Endothelial cell of umbilical vein (primary cell): ENCODE data around the gene NFXL1. TPM values are rescaled to one million over a fixed set of nuclear protein-coding genes. Genes with fewer than 3 reads are reported as not detected.

Experiments used
- BruUV-seq: library from RNA; stranded (reverse); fragments of 400-500 nt; replicated peaks from 2 replicates; lab custom pipeline; 2021; lab: Mats Ljungman, UMichigan
- CTCF ChIA-PET: fragments of 300-600, 350-600 bp; sonication (Branson Sonifier 250); formaldehyde crosslinking; loops from one replicate; lab custom pipeline; 2021; ENCODE audit warnings: antibody characterized with exemption, inconsistent platforms; lab: Charles Lee
- POLR2A ChIA-PET: fragments of 300-600, 350-600 bp; sonication (Branson Sonifier 250); formaldehyde crosslinking; loops from one replicate; lab custom pipeline; 2021; ENCODE audit warnings: antibody characterized with exemption, inconsistent platforms; lab: Charles Lee
- DNase-seq: peaks from one replicate; pipeline ENCODE4 v3.0.0-alpha.2; 2011; ENCODE audit warnings: low read depth, low spot score
- FAIRE-seq: peaks from 2 replicates; lab custom pipeline; 2011; peaks lifted over from hg19 to GRCh38; lab: Jason Lieb, UNC
- H2AFZ ChIP-seq: 2 replicates; pipeline ENCODE4 v1.6.0; 2012; ENCODE audit warnings: low read depth, low read length, control low read depth, inconsistent platforms
- H3K27ac ChIP-seq: 2 replicates; pipeline ENCODE4 v1.5.1; 2011; ENCODE audit warnings: low read depth, mild to moderate bottlenecking, control low read depth, low read length, moderate library complexity; ENCODE audit not compliant: insufficient read depth
- H3K27me3 ChIP-seq, 2 experiments: 2 replicates each; pipeline versions ENCODE4 v1.6.0 to v1.6.1; 2011; ENCODE audit warnings: low read length in 2 of 2, mixed read lengths in 1 of 2; ENCODE audit not compliant: control insufficient read depth in 2 of 2, insufficient read depth in 2 of 2
- H3K36me3 ChIP-seq, 2 experiments: 2 replicates in 1 of 2; 3 replicates in 1 of 2; pipeline ENCODE4 v1.5.1; 2011; ENCODE audit warnings: low read length in 2 of 2, mild to moderate bottlenecking in 1 of 2, moderate library complexity in 1 of 2; ENCODE audit not compliant: control insufficient read depth in 2 of 2, insufficient read depth in 2 of 2; ENCODE audit errors: extremely low read depth in 1 of 2
- H3K4me1 ChIP-seq: 3 replicates; pipeline ENCODE4 v1.5.1; 2011; ENCODE audit warnings: mild to moderate bottlenecking, low read length; ENCODE audit not compliant: control insufficient read depth, insufficient read depth; ENCODE audit errors: extremely low read depth
- H3K4me2 ChIP-seq: 2 replicates; pipeline ENCODE4 v1.6.1; 2011; ENCODE audit warnings: low read length, control low read depth, mixed read lengths; ENCODE audit not compliant: insufficient read depth
- H3K4me3 ChIP-seq, 3 experiments: fragments of 200-600 bp in 1 of 3; sonication (generic), shearing (Covaris generic) in 1 of 3; replicated peaks in 1 of 3; 2 replicates each; pipeline ENCODE4 v1.5.1; 2011 to 2016; ENCODE audit warnings: control low read depth in 3 of 3, low read length in 3 of 3, mild to moderate bottlenecking in 2 of 3, inconsistent platforms in 1 of 3, low read depth in 1 of 3, moderate library complexity in 1 of 3; ENCODE audit not compliant: insufficient read depth in 1 of 3
- H3K79me2 ChIP-seq: 2 replicates; pipeline ENCODE4 v1.6.0; 2012; ENCODE audit warnings: low read length, inconsistent platforms; ENCODE audit not compliant: control insufficient read depth, insufficient read depth
- H3K9ac ChIP-seq: replicated peaks from 2 replicates; pipeline ENCODE3; 2011; ENCODE audit warnings: low read length, control low read depth; ENCODE audit not compliant: insufficient read depth; ENCODE audit errors: extremely low read depth
- H3K9me1 ChIP-seq: replicated peaks from 3 replicates; pipeline ENCODE4 v1.6.0; 2011; ENCODE audit warnings: mild to moderate bottlenecking, low read length; ENCODE audit not compliant: control insufficient read depth, insufficient read depth; ENCODE audit errors: extremely low read depth
- H3K9me3 ChIP-seq: replicated peaks from 2 replicates; pipeline ENCODE4 v1.5.1; 2012; ENCODE audit warnings: low read length, inconsistent platforms; ENCODE audit not compliant: control insufficient read depth, insufficient read depth
- H4K20me1 ChIP-seq: replicated peaks from 2 replicates; pipeline ENCODE3; 2011; ENCODE audit warnings: mild to moderate bottlenecking, low read length; ENCODE audit not compliant: control insufficient read depth, insufficient read depth; ENCODE audit errors: extremely low read depth
- CTCF ChIP-seq, 2 donors: IDR thresholded peaks; 1 replicate in 1 of 2; 2 replicates in 1 of 2; pipeline ENCODE4 v1.5.1; 2011; ENCODE audit warnings: low read length in 2 of 2, mild to moderate bottlenecking in 2 of 2, moderate library complexity in 2 of 2, control low read depth in 1 of 2, inconsistent platforms in 1 of 2, low read depth in 1 of 2; ENCODE audit not compliant: insufficient read depth in 1 of 2; ENCODE audit errors: extremely low read depth in 1 of 2
- EZH2 ChIP-seq: IDR thresholded peaks from 2 replicates; pipeline ENCODE4 v1.6.1; 2012; ENCODE audit warnings: borderline replicate concordance, low read depth, mild to moderate bottlenecking, moderate library complexity, low read length, inconsistent platforms; ENCODE audit not compliant: severe bottlenecking
- FOS ChIP-seq: IDR thresholded peaks from 2 replicates; pipeline ENCODE4 v1.6.1; 2011; ENCODE audit warnings: mild to moderate bottlenecking, low read length, moderate library complexity, borderline replicate concordance; ENCODE audit not compliant: insufficient read depth
- GATA2 ChIP-seq: IDR thresholded peaks from 2 replicates; pipeline ENCODE4 v1.7.0; 2011; ENCODE audit warnings: low read depth, mild to moderate bottlenecking, moderate library complexity, mixed read lengths, low read length; ENCODE audit not compliant: insufficient read length, insufficient read depth
- JUN ChIP-seq: IDR thresholded peaks from 2 replicates; pipeline ENCODE4 v1.6.1; 2011; ENCODE audit warnings: borderline replicate concordance, low read depth; ENCODE audit not compliant: insufficient read length, insufficient read depth
- MAX ChIP-seq: IDR thresholded peaks from 2 replicates; pipeline ENCODE4 v1.6.1; 2011; ENCODE audit not compliant: insufficient read depth, insufficient read length
- MYC ChIP-seq: IDR thresholded peaks from one replicate; pipeline ENCODE4 v1.6.1; 2011; ENCODE audit warnings: mild to moderate bottlenecking, low read depth, low read length
- POLR2A ChIP-seq: IDR thresholded peaks from 2 replicates; pipeline ENCODE4 v1.6.1; 2012; ENCODE audit warnings: low read depth, mild to moderate bottlenecking, control low read depth, low read length
- POLR2AphosphoS5 ChIP-seq: IDR thresholded peaks from 2 replicates; pipeline ENCODE4 v1.6.1; 2012; ENCODE audit warnings: low read depth, mild to moderate bottlenecking, control low read depth, low read length, moderate library complexity; ENCODE audit not compliant: insufficient read depth
- dilution Hi-C: fragments of 300-500 bp; cut with MboI; formaldehyde crosslinking; loops from one replicate; pipeline ENCODE4 v1.15.0; 2019; ENCODE audit warnings: low sequenced_read_pairs; ENCODE audit not compliant: extremely low pct_ligation_motif_present
- intact Hi-C: fragments of 100-400 bp; cut with micrococcal nuclease; formaldehyde crosslinking; loops from one replicate; pipeline ENCODE4 v1.10.0; 2022
- polyA plus RNA-seq, 4 experiments: library from polyadenylated mRNA; depleted of rRNA in 3 of 4; stranded (reverse) in 3 of 4; unstranded in 1 of 4; fragments of >200 nt; gene quantifications; 2 replicates each; pipeline versions ENCODE4 v1.2.1 to v1.2.3, GENCODE V29; 2011 to 2012; ENCODE audit warnings: missing spikeins in 1 of 4
- total RNA-seq: library from RNA; stranded (reverse); gene quantifications from 2 replicates; pipeline ENCODE4 v1.2.3, GENCODE V29; 2021

NFXL1 gene
- total and polyA plus RNA-seq, 2 donors (not counting 3 experiments of a cell fraction or from before 2014, with no cell fraction given), result 5.1 to 14.6 TPM

- no peak for DNase-seq
- Histone ChIP-seq H3K4me2 (no peak overlapping the region), H3K36me3 (no peaks in the 10 kb centered on the region), H3K79me2 (no peaks in the 10 kb centered on the region), H3K4me3 (no peak overlapping the region), H2AFZ (no peak overlapping the region), H3K27ac (no peak overlapping the region), H4K20me1 (no peaks in the 10 kb centered on the region), H3K27me3 (peaks cover 9 to 12% of the 10 kb centered on the region in 2 experiments), H3K9me1 (no peaks in the 10 kb centered on the region), H3K9ac (no peak overlapping the region), H3K4me1 (peaks cover 8% of the 10 kb centered on the region), H3K9me3 (no peaks in the 10 kb centered on the region)
- intact Hi-C loops, result loop anchor here (5.0 to 10.0 kb wide), 2 partner anchors 72 to 100 kb away; no protein-coding TSS in a partner anchor
- POLR2A ChIA-PET, result no interaction called here
- CTCF ChIA-PET, result interaction anchor here (1.2 kb wide), 1 partner anchor 19 kb away, joined by 3 read pairs; no protein-coding TSS in a partner anchor
- no peak for FAIRE-seq
- TF ChIP-seq JUN, result no peak
- TF ChIP-seq CTCF (IDR thresholded peaks at IDR 0.05; ENCODE audit: extremely low read depth in 1 of 2, insufficient read depth in 1 of 2, low read depth in 1 of 2, low read length in 2 of 2), result no peak
- no peak for TF ChIP-seq POLR2AphosphoS5
- TF ChIP-seq POLR2A, result no peak
- TF ChIP-seq EZH2, result no peak
- no peak for TF ChIP-seq MAX
- no peak for TF ChIP-seq FOS
- no peak for TF ChIP-seq GATA2
- TF ChIP-seq MYC, result no peak
- dilution Hi-C loops, result no loop called here
- BruUV-seq, result no TSS peak
Measured at GRCh38 chr4:47817275-47817674, 97.1 kb downstream of the NFXL1 start.
